COLO829 (cell line): ENCODE results near the gene CPTP.

ENCODE experiments used
- DNase-seq: peaks from one replicate; pipeline ENCODE4 v3.0.0; 2012; ENCODE audit warnings: low spot score

Gene CPTP

GRCh38 chr1:1351511-1352427, 27.2 kb downstream of the CPTP start:
- no peak for DNase-seq

- DNase-seq, result no peak
These were observed 28.3 kb downstream of the CPTP start for GRCh38 chr1:1352786-1353388.

- no peak for DNase-seq
These were observed 29.0 kb downstream of the CPTP start for GRCh38 chr1:1353389-1354151.

GRCh38 chr1:1354271-1355247, 30.0 kb downstream of the CPTP start:
- DNase-seq, result no peak

- DNase-seq, result no peak
These were observed 30.8 kb downstream of the CPTP start for GRCh38 chr1:1355416-1355815.

- no peak for DNase-seq
These were observed 31.7 kb downstream of the CPTP start for GRCh38 chr1:1356166-1356795.

GRCh38 chr1:1356796-1357401, 32.3 kb downstream of the CPTP start:
- DNase-seq, result no peak

GRCh38 chr1:1357871-1358432, 33.4 kb downstream of the CPTP start:
- DNase-seq, result no peak

GRCh38 chr1:1358433-1359271, 34.0 kb downstream of the CPTP start, which contains the start of gene MXRA8:
MXRA8 (minus strand) TSS chr1:1358555; CDS start chr1:1358504, 51 bp downstream.
- no peak for DNase-seq

- DNase-seq, result no peak
These were observed 34.7 kb downstream of the CPTP start for GRCh38 chr1:1359308-1359663.

- no peak for DNase-seq
These were observed 35.3 kb downstream of the CPTP start for GRCh38 chr1:1359664-1360468.

GRCh38 chr1:1360506-1361169, 36.0 kb downstream of the CPTP start:
- peak; percentile 36 for DNase-seq

- no peak for DNase-seq
These were observed 36.8 kb downstream of the CPTP start for GRCh38 chr1:1361233-1361981.

- no peak for DNase-seq
These were observed 37.4 kb downstream of the CPTP start for GRCh38 chr1:1361982-1362423.

- DNase-seq, result no peak
These were observed 39.7 kb downstream of the CPTP start for GRCh38 chr1:1364266-1364665.

- no peak for DNase-seq
These were observed 41.5 kb downstream of the CPTP start for GRCh38 chr1:1365875-1366698.
